Measurements from ENCODE around the gene DHDDS.

DHDDS gene

GRCh38 chr1:26517766-26518049 is 85.6 kb downstream of the DHDDS start:
- Histone ChIP-seq H3K27ac (ENCODE audit: low read length) (no peak overlapping the region), H2AFZ (ENCODE audit: low read length) (no peak overlapping the region), H3K4me1 (ENCODE audit: low read length) (no peaks in the 10 kb centered on the region), H4K20me1 (ENCODE audit: insufficient read depth, low read length) (no peaks in the 10 kb centered on the region), H3K4me3 (ENCODE audit: low read length) (no peak overlapping the region), H3K4me2 (ENCODE audit: low read depth, low read length) (no peak overlapping the region), H3K79me2 (ENCODE audit: low read length) (no peaks in the 10 kb centered on the region), H3K9ac (ENCODE audit: low read length) (no peak overlapping the region), H3F3A (ENCODE audit: insufficient read depth, low read length) (no peaks in the 10 kb centered on the region), H3K27me3 (replicated peaks; ENCODE audit: insufficient read depth, low read length) (no peaks in the 10 kb centered on the region), H3K9me3 (replicated peaks; ENCODE audit: insufficient read depth, low read length) (no peaks in the 10 kb centered on the region), H3K9me2 (replicated peaks; ENCODE audit: insufficient read depth, low read length) (no peaks in the 10 kb centered on the region), H3K36me3 (replicated peaks; ENCODE audit: insufficient read depth, low read length) (no peaks in the 10 kb centered on the region)
- TF ChIP-seq CTCF (IDR thresholded peaks at IDR 0.05; ENCODE audit: low read length) = no peak
- no peak for TF ChIP-seq EZH2 (optimal IDR thresholded peaks at IDR 0.05; ENCODE audit: low read depth, low read length)
- no peak for TF ChIP-seq EZH2phosphoT487 (IDR thresholded peaks at IDR 0.05; ENCODE audit: low read length)
- no peak for DNase-seq

DNA sequence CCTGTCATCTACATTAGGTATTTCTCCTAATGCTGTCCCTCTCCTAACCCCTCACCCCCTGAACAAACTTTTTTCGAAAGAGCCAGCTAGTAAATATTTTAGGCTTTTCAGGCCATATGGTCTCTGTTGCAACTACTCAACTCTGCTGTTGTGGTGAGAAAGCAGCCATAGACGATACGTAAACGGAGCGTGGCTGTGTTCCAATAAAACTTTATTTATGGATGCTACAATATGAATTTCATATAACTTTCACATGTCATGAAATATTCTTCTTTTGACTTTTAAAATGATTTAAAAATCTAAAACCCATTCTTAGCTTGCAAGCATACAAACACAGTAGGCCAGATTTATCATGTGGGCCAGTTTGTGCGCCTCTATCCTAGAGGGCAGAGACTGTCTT is 86.2 kb downstream of the DHDDS start:
- Histone ChIP-seq H3K9me2 (replicated peaks; ENCODE audit: insufficient read depth, low read length) (no peaks in the 10 kb centered on the region), H3K4me2 (ENCODE audit: low read depth, low read length) (no peak overlapping the region), H4K20me1 (ENCODE audit: insufficient read depth, low read length) (no peaks in the 10 kb centered on the region), H3K36me3 (replicated peaks; ENCODE audit: insufficient read depth, low read length) (no peaks in the 10 kb centered on the region), H3K4me3 (ENCODE audit: low read length) (no peak overlapping the region), H2AFZ (ENCODE audit: low read length) (no peak overlapping the region), H3F3A (ENCODE audit: insufficient read depth, low read length) (no peaks in the 10 kb centered on the region), H3K27me3 (replicated peaks; ENCODE audit: insufficient read depth, low read length) (no peaks in the 10 kb centered on the region), H3K9me3 (replicated peaks; ENCODE audit: insufficient read depth, low read length) (no peaks in the 10 kb centered on the region), H3K79me2 (ENCODE audit: low read length) (no peaks in the 10 kb centered on the region), H3K4me1 (ENCODE audit: low read length) (no peaks in the 10 kb centered on the region), H3K27ac (ENCODE audit: low read length) (no peak overlapping the region), H3K9ac (ENCODE audit: low read length) (no peak overlapping the region)
- DNase-seq = no peak
- TF ChIP-seq CTCF (IDR thresholded peaks at IDR 0.05; ENCODE audit: low read length) (no peak), EZH2 (optimal IDR thresholded peaks at IDR 0.05; ENCODE audit: low read depth, low read length) (no peak), EZH2phosphoT487 (IDR thresholded peaks at IDR 0.05; ENCODE audit: low read length) (no peak)

DNA sequence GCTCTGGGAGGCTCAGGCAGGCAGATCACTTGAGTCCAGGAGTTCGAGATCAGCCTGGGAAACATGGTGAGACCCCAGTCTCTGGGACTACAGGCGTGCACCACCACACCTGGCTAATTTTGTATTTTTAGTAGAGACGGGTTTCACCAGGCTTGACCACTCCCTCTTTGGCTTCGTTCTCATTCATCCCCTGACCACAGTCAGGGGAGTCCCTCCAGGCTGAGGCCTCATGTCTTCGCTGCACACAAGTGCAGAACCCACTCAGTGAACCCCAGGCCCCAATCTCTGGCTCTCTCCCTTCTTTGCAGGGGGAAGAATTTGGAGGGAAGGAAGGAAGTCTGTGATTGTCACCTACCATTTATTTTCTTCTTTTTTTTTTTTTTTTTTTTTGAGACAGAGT is 88.2 kb downstream of the DHDDS start:
- TF ChIP-seq EZH2 (optimal IDR thresholded peaks at IDR 0.05; ENCODE audit: low read depth, low read length) (no peak), EZH2phosphoT487 (IDR thresholded peaks at IDR 0.05; ENCODE audit: low read length) (no peak), CTCF (IDR thresholded peaks at IDR 0.05; ENCODE audit: low read length) (no peak)
- H3K36me3 ChIP-seq (replicated peaks; ENCODE audit: insufficient read depth, low read length) = no peaks in the 10 kb centered on the region
- H4K20me1 ChIP-seq (ENCODE audit: insufficient read depth, low read length) = no peaks in the 10 kb centered on the region
- peaks cover 8% of the 10 kb centered on the region for H3K27me3 ChIP-seq (replicated peaks; ENCODE audit: insufficient read depth, low read length)
- no peaks in the 10 kb centered on the region for H3K4me1 ChIP-seq (ENCODE audit: low read length)
- H3K4me3 ChIP-seq (ENCODE audit: low read length) = no peak overlapping the region
- H3K9me3 ChIP-seq (replicated peaks; ENCODE audit: insufficient read depth, low read length) = no peaks in the 10 kb centered on the region
- H3K27ac ChIP-seq (ENCODE audit: low read length) = no peak overlapping the region
- H3K9me2 ChIP-seq (replicated peaks; ENCODE audit: insufficient read depth, low read length) = no peaks in the 10 kb centered on the region
- no peaks in the 10 kb centered on the region for H3K79me2 ChIP-seq (ENCODE audit: low read length)
- no peak for DNase-seq
- no peaks in the 10 kb centered on the region for H3F3A ChIP-seq (ENCODE audit: insufficient read depth, low read length)
- H2AFZ ChIP-seq (ENCODE audit: low read length) = no peak overlapping the region
- no peak overlapping the region for H3K4me2 ChIP-seq (ENCODE audit: low read depth, low read length)
- H3K9ac ChIP-seq (ENCODE audit: low read length) = no peak overlapping the region

All from MM.1S (cell line).